Type B pancreatic cell (in vitro differentiated cells): ENCODE measurements around the gene MIDN. TPM values are rescaled to one million over a fixed set of nuclear protein-coding genes. Genes with fewer than 3 reads are reported as not detected.

ENCODE experiments used
- DNase-seq: peaks from one replicate; pipeline ENCODE4 v3.0.0; 2021; ENCODE audit warnings: mixed read lengths; ENCODE audit not compliant: unreplicated experiment; ENCODE audit errors: extremely low spot score
- H3K27ac Mint-ChIP-seq: 2 replicates; pipeline ENCODE4 v1.8.0; 2021; ENCODE audit warnings: mild to moderate bottlenecking, mixed read lengths
- H3K27me3 Mint-ChIP-seq: 2 replicates; pipeline ENCODE4 v1.8.0; 2021; ENCODE audit warnings: mixed read lengths
- H3K36me3 Mint-ChIP-seq: 2 replicates; pipeline ENCODE4 v1.8.0; 2021; ENCODE audit warnings: mixed read lengths
- H3K4me1 Mint-ChIP-seq: one replicate; pipeline ENCODE4 v1.8.0; 2021; ENCODE audit warnings: mixed read lengths; ENCODE audit not compliant: unreplicated experiment
- H3K4me3 Mint-ChIP-seq: 2 replicates; pipeline ENCODE4 v1.8.0; 2021; ENCODE audit warnings: mild to moderate bottlenecking, mixed read lengths
- H3K9me3 Mint-ChIP-seq: 2 replicates; pipeline ENCODE4 v1.8.0; 2021; ENCODE audit warnings: mixed read lengths
- total RNA-seq: library from RNA; stranded (reverse); gene quantifications from 2 replicates; pipeline ENCODE4 v1.2.1, GENCODE V29; 2021; ENCODE audit warnings: low replicate concordance
- TF ChIP-seq, protein P1 (sequence below): fragments of 200-600 bp; sonication (generic); conservative IDR thresholded peaks from 2 replicates; pipeline ENCODE4 v1.5.0; 2021; ENCODE audit warnings: antibody characterized with exemption, mild to moderate bottlenecking

MIDN gene
- total RNA-seq, 1 donor from 2014 or later, result 122 TPM

DNA sequence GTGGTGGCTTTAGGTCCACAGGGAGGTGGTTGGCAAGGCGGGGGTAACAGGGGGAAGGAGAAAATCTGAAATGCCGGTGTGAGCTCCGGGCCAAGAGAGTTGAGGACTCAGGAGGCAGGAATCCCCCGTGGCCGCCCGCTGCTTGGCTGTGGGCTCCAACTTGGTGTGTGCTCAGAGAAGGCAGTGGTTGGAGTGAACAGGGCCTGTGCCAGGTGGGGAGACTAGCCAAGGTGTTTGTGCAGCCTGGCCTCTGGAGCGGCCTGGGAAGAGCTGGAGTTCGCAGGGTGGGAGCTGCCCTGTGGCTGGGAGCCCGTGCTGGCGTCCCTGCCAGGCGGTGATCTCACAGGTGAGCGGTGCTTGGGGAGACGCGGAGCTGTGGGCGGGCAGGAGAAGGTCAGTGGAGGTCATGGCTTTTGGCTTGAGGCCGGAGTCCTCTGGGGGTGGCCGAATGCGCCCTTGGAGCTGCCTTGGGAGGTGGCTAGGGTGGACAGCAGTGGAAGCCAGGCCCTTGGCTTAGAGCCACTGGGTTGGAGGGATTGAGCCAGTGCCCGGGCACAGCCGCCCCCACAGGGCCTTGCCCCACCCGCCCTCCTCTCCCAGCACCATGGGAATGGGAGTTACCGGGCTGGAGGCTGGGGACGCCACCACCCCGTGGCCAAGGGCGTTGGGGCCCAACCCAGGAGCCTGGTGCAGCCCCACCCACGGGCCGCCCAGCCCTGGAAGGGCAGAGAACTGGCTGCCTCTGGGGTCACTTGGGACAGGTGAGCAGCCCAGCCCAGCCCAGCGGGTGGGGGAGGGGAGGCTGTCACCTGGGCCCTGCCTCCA, 13.6 kb downstream of the MIDN start:
- Mint-ChIP-seq H3K36me3 (peaks cover 5% of the 10 kb centered on the region), H3K4me1 (peaks cover 41% of the 10 kb centered on the region)

DNA sequence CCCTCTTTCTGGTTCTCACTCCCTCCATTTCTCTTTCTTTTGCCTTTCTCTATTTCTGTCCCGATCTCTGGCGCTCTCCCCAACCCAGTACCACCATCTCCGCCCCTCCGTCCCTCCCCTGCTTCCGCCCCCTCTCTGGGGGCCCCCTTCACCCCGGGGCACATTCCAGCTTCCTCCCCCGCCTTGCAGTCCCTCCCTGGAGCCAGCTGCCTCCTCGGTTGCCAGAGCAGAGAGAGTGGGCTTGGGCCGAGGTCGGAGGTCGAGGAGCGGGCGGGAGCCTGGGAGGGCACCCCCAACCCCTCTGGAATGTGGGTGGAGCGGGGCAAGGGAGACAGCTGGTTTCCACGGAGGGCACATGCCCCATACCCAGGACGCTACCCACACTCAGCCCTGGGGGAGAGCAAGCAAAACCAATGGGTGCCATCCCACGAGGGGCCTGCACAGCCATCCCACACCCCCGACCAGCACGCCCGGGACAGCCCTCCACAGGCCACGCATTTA, 14.3 kb downstream of the MIDN start:
- Mint-ChIP-seq H3K27ac (peak overlapping the region; percentile 97), H3K9me3 (no peaks in the 10 kb centered on the region), H3K4me1 (peaks cover 39% of the 10 kb centered on the region), H3K4me3 (peak overlapping the region; percentile 73), H3K27me3 (peaks cover 3% of the 10 kb centered on the region), H3K36me3 (peaks cover under 1% of the 10 kb centered on the region)
- no peak for DNase-seq
- TF ChIP-seq, protein P1, sequence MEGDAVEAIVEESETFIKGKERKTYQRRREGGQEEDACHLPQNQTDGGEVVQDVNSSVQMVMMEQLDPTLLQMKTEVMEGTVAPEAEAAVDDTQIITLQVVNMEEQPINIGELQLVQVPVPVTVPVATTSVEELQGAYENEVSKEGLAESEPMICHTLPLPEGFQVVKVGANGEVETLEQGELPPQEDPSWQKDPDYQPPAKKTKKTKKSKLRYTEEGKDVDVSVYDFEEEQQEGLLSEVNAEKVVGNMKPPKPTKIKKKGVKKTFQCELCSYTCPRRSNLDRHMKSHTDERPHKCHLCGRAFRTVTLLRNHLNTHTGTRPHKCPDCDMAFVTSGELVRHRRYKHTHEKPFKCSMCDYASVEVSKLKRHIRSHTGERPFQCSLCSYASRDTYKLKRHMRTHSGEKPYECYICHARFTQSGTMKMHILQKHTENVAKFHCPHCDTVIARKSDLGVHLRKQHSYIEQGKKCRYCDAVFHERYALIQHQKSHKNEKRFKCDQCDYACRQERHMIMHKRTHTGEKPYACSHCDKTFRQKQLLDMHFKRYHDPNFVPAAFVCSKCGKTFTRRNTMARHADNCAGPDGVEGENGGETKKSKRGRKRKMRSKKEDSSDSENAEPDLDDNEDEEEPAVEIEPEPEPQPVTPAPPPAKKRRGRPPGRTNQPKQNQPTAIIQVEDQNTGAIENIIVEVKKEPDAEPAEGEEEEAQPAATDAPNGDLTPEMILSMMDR, result no peak

More for the DNA sequence above, 13.6 kb downstream of the MIDN start:
- peak overlapping the region; percentile 88 for H3K4me3 Mint-ChIP-seq
- DNase-seq, result no peak
- H3K27ac Mint-ChIP-seq, result peak overlapping the region; percentile 97
- TF ChIP-seq, protein P1, result no peak
- no peaks in the 10 kb centered on the region for H3K9me3 Mint-ChIP-seq
- H3K27me3 Mint-ChIP-seq, result no peaks in the 10 kb centered on the region

DNA sequence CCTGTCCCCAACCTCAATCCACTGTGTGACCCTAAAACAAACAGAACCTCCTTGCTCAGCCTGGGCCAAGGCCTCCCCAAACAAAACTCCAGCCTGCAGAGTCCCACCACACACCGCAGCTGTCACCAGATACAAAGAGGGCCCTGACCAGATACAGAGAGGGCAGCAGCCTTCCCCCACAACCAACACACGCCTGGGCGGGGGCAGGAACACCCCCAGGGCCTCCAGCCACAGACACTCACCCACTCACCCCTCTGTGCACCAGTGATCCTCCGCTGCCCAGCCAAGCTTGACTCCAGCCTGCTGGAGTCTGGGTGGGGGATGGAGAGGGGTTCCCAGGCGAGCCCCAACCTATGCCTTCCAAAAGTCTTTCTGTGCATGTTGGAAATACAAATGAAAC, 14.8 kb downstream of the MIDN start:
- Mint-ChIP-seq H3K36me3 (no peaks in the 10 kb centered on the region), H3K27ac (peak overlapping the region; percentile 97), H3K9me3 (no peaks in the 10 kb centered on the region), H3K27me3 (peaks cover 3% of the 10 kb centered on the region), H3K4me1 (peaks cover 34% of the 10 kb centered on the region), H3K4me3 (peak overlapping the region; percentile 73)
- TF ChIP-seq, protein P1, result no peak
- no peak for DNase-seq

DNA sequence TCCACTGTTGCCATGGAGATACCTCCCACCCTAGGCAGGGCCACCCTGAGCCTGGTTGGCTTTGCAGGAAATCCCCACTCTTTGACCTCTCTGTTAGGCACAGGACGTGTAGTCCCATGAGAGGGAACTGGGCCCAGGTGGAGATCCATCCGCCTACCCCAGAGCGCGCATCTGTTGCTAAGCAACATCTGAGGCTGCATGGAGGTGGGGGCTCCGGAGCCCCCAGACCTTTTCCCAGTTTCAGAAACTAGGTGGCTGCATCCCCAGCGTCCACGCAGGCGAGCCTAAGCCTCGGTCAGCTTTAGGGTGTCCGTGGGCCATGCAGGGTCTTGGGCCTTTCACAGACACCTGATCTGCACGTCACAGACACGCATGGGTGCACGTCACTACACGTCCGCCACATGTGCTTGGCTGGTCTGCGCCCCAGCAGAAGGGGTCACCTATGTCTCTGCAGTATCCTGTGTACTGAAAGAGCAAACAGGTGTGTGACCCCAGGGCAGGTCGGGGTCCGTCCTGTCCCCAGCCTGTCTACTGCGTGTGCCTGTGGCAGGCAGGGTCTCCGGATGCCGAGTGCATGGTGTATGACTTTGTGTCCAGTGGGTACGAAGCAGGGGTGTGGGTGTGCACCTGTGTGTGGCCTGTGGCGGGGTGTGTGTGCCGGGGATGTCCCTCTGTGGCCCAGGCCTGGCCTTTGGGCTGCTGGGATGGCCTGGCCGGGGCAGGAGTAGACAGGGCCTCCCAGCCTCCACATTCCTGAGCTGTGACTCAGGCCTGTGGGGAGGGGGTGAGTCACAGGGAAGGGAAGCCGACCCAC, 16.6 kb downstream of the MIDN start:
- peak overlapping the region; percentile 97 for H3K27ac Mint-ChIP-seq
- no peak for DNase-seq
- no peaks in the 10 kb centered on the region for H3K9me3 Mint-ChIP-seq
- peaks cover 3% of the 10 kb centered on the region for H3K27me3 Mint-ChIP-seq
- TF ChIP-seq, protein P1, result no peak
- peak overlapping the region; percentile 80 for H3K4me3 Mint-ChIP-seq
- no peaks in the 10 kb centered on the region for H3K36me3 Mint-ChIP-seq
- H3K4me1 Mint-ChIP-seq, result peaks cover 26% of the 10 kb centered on the region

DNA sequence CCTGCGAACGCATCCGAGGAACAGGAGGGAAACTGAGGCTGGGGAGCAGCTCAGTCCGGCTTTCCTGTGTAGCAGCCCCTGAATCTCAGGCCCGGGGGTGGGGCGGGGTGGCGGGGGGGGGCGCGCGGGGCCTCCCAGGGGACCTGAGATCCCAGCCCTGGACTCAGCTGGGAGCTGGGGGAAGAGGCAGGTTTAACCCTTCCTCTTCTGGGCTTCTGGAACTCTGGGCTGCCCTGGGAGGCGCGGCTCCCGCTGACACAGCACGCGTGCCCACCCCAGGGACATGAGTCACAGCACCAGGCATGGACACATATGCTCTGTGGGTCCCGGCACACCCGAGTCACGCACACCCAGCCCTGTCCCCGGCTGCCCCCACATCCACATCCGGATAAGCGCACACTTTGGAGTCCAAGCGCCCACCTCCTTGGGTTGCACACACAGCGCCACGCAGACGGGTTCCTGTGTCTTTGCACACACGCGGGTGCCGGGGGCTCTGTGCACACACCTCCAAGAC, 17.3 kb downstream of the MIDN start:
- H3K36me3 Mint-ChIP-seq, result peaks cover 1% of the 10 kb centered on the region
- H3K27me3 Mint-ChIP-seq, result peaks cover 3% of the 10 kb centered on the region
- DNase-seq, result no peak
- peak overlapping the region; percentile 97 for H3K27ac Mint-ChIP-seq
- H3K4me1 Mint-ChIP-seq, result peaks cover 31% of the 10 kb centered on the region
- no peaks in the 10 kb centered on the region for H3K9me3 Mint-ChIP-seq
- TF ChIP-seq, protein P1, result no peak
- peak overlapping the region; percentile 80 for H3K4me3 Mint-ChIP-seq
